Aorta (tissue), 5 donors: Measurements from ENCODE around the gene ASCC1. TPM values are rescaled to one million over a fixed set of nuclear protein-coding genes. Genes with fewer than 3 reads are reported as not detected.
"Not testable (repeated sequence)": the region's sequence is repeated elsewhere in the genome, so short reads cannot be mapped to it uniquely, and the experiment has no call there.

Source experiments
- ATAC-seq: fragments of 200-7000 bp; cut with Tn5 transposase; one replicate; pipeline ENCODE4 v1.9.1; 2022; ENCODE audit warnings: moderate library complexity; ENCODE audit not compliant: low FRiP score
- DNase-seq, 2 donors: peaks; one replicate each; pipeline ENCODE4 v3.0.0-alpha.2; 2020
- H3K27ac ChIP-seq, 2 donors: one replicate each; pipeline ENCODE4 v1.5.1; 2013; ENCODE audit warnings: low read length in 2 of 2, mild to moderate bottlenecking in 2 of 2, moderate library complexity in 2 of 2, control low read depth in 1 of 2, inconsistent platforms in 1 of 2, low read depth in 1 of 2
- H3K27me3 ChIP-seq, 2 donors: one replicate each; pipeline ENCODE4 v1.6.1; 2013; ENCODE audit warnings: control low read depth in 1 of 2, low read length in 1 of 2, mild to moderate bottlenecking in 1 of 2, moderate library complexity in 1 of 2; ENCODE audit not compliant: insufficient read depth in 2 of 2, control insufficient read depth in 1 of 2
- H3K36me3 ChIP-seq, 2 donors: one replicate each; pipeline ENCODE4 v1.6.1; 2013; ENCODE audit warnings: control low read depth in 1 of 2, low read length in 1 of 2, mild to moderate bottlenecking in 1 of 2; ENCODE audit not compliant: insufficient read depth in 2 of 2, control insufficient read depth in 1 of 2
- H3K4me1 ChIP-seq, 2 donors: one replicate each; pipeline ENCODE4 v1.6.1; 2013; ENCODE audit warnings: low read length in 2 of 2, control low read depth in 1 of 2, mild to moderate bottlenecking in 1 of 2, moderate library complexity in 1 of 2; ENCODE audit not compliant: insufficient read depth in 2 of 2, control insufficient read depth in 1 of 2
- H3K4me3 ChIP-seq, 2 donors: one replicate each; pipeline ENCODE4 v1.5.1; 2013; ENCODE audit warnings: low read length in 2 of 2, control low read depth in 1 of 2, mild to moderate bottlenecking in 1 of 2
- H3K9me3 ChIP-seq: one replicate; pipeline ENCODE4 v1.6.1; 2013; ENCODE audit warnings: mild to moderate bottlenecking, low read length; ENCODE audit not compliant: control insufficient read depth
- WGBS, 2 donors: extraction: QIAGEN DNeasy Blood & Tissue Kit; methylation state at CpG; one replicate each; pipeline ENCODE4 v1.1.7; 2013; 5-methylcytosine and 5-hydroxymethylcytosine counted together
- intact Hi-C, 2 donors: fragments of 100-400 bp; cut with DNase I; formaldehyde crosslinking; loops; one replicate each; pipeline versions ENCODE4 v1.14.2 to v1.15.0; 2022
- polyA plus RNA-seq, 2 donors: library from polyadenylated mRNA; stranded (reverse); fragments of 200-250 nt; gene quantifications; one replicate each; pipeline ENCODE4 v1.2.3, GENCODE V29; 2013
- total RNA-seq, 2 donors: library from RNA; stranded (reverse); fragmentation: NEBNext Ultra II Directional; extraction: Animal tissue kit (Norgen Biotek cat#: 25700); gene quantifications; one replicate each; pipeline ENCODE4 v1.2.1, GENCODE V29; 2021
- donor health status: healthy with polysubstance abuse.
- donor health status: Bipolar disorder and iron deficiency.
- donor health status: DM: no; HTN: no; CAD: no.
- donor health status: DM: no; HTN: no; CAD: no.
- donor health status: DM: yes; HTN: yes; CAD: no.

ASCC1 gene
- total and polyA plus RNA-seq, 4 donors = 19.7 to 32.3 (median 22.8) TPM

GRCh38 chr10:72252972-72253371 is 36.9 kb upstream of the ASCC1 start:
- Histone ChIP-seq H3K4me3 (no peak overlapping the region), H3K27me3 (no peaks in the 10 kb centered on the region), H3K4me1 (peaks cover 3% of the 10 kb centered on the region in 2 donors), H3K9me3 (no peaks in the 10 kb centered on the region), H3K27ac (no peak overlapping the region), H3K36me3 (no peaks in the 10 kb centered on the region)
- 81 to 89% methylated on average over 3 of the region's 3 CpGs for WGBS, 2 donors
- DNase-seq (no peak), ATAC-seq (no peak)
- intact Hi-C loops = no loop called here

GRCh38 chr10:72251635-72252034 is 35.6 kb upstream of the ASCC1 start:
- ATAC-seq = no peak
- Histone ChIP-seq H3K36me3 (no peaks in the 10 kb centered on the region), H3K4me3 (no peak overlapping the region), H3K27me3 (no peaks in the 10 kb centered on the region), H3K4me1 (peaks cover 3 to 7% of the 10 kb centered on the region in 2 donors), H3K9me3 (no peaks in the 10 kb centered on the region), H3K27ac (no peak overlapping the region)
- 92 to 94% methylated on average over 6 of the region's 6 CpGs for WGBS, 2 donors
- no peak for DNase-seq
- intact Hi-C loops = no loop called here

DNA sequence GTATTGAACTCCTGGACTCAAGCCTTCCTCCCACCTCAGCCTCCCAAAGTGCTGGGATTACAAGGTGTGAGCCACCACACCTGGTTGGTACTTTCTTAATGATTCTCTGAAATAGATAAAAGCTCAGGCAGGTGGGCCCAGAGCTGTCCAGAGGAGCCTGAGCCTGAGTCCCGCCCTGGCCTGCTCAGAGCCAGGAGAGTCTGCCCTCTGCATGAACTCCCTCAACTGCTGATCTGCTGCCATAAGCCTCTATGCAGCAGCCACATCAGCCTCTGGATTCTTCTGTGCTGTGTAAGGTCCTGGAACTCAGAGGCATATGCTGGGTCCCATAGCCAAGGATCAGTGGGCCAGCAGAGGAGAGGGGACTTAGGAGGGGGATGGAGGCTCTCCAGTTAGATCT is 34.6 kb upstream of the ASCC1 start:
- H3K9me3 ChIP-seq = no peaks in the 10 kb centered on the region
- WGBS, 2 donors = 46 to 50% methylated on average over 1 of the region's 1 CpG
- DNase-seq = peak; percentile 76 to 83
- intact Hi-C loops = no loop called here
- no peaks in the 10 kb centered on the region for H3K36me3 ChIP-seq
- no peak overlapping the region for H3K4me3 ChIP-seq
- ATAC-seq = peak; percentile 66
- H3K27me3 ChIP-seq = no peaks in the 10 kb centered on the region
- H3K4me1 ChIP-seq = peaks cover 2 to 4% of the 10 kb centered on the region in 2 donors
- no peak overlapping the region for H3K27ac ChIP-seq

DNA sequence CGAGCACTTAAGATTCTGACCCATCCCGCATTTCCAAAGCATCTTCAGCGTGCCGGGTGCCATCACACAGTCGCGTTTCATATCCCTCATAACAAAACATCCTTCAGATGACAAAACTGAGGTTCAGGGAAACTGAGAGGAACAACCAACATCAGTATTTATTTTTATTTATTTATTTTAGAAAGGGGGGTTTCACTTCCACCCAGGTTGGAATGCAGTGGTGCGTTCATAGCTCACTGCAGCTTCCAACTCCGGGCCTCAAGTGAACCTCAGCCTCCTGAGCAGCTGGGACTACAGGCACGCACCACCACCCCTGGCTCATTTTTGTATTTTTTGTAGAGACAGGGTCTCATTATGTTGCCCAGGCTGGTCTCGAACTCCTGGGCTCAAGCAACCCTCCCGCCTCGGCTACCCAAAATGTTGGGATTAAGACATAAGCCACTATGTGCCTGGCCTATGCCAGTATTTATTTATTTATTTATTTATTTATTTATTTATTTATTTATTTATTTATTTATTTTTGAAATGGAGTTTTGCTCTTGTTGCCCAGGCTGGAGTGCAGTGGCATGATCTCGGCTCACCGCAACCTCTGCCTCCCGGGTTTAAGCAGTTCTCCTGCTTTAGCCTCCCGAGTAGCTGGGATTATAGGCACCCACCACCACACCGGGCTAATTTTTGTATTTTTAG is 33.2 kb upstream of the ASCC1 start:
- H3K27me3 ChIP-seq, intact Hi-C loops, H3K4me3 ChIP-seq, H3K4me1 ChIP-seq, DNase-seq, H3K9me3 ChIP-seq, H3K36me3 ChIP-seq, ATAC-seq: not testable (repeated sequence)
- H3K27ac ChIP-seq = peak overlapping the region; percentile 68 to 92
- 86 to 89% methylated on average over 17 of the region's 17 CpGs for WGBS, 2 donors

- DNase-seq (peak; percentile 86 to 92), ATAC-seq (peak; percentile 90)
- no peaks in the 10 kb centered on the region for H3K36me3 ChIP-seq
- intact Hi-C loops = no loop called here
- no peaks in the 10 kb centered on the region for H3K27me3 ChIP-seq
- WGBS, 2 donors = 3% methylated on average over 10 of the region's 10 CpGs
- no peak overlapping the region for H3K4me3 ChIP-seq
- peaks cover 7 to 10% of the 10 kb centered on the region in 2 donors for H3K4me1 ChIP-seq
- H3K9me3 ChIP-seq = no peaks in the 10 kb centered on the region
- H3K27ac ChIP-seq = peak overlapping the region; percentile 68 to 92
These were observed 32.5 kb upstream of the ASCC1 start for GRCh38 chr10:72248468-72249151.

GRCh38 chr10:72245949-72246525 is 30.0 kb upstream of the ASCC1 start:
- ATAC-seq (no peak), DNase-seq (peak in 1 of 2 donors; percentile 12)
- Histone ChIP-seq H3K27me3 (no peaks in the 10 kb centered on the region), H3K4me1 (peaks cover 10% of the 10 kb centered on the region in 2 donors), H3K9me3 (no peaks in the 10 kb centered on the region), H3K36me3 (no peaks in the 10 kb centered on the region), H3K4me3 (no peak overlapping the region), H3K27ac (peak overlapping the region; percentile 48 to 69)
- WGBS, 2 donors = 3 to 8% methylated on average over 3 of the region's 3 CpGs
- intact Hi-C loops = no loop called here

GRCh38 chr10:72244573-72245038 is 28.5 kb upstream of the ASCC1 start:
- peak overlapping the region; percentile 58 to 94 for H3K27ac ChIP-seq
- intact Hi-C loops = no loop called here
- no peaks in the 10 kb centered on the region for H3K36me3 ChIP-seq
- no peaks in the 10 kb centered on the region for H3K27me3 ChIP-seq
- peak in 1 of 2 donors; percentile 3 for DNase-seq
- no peaks in the 10 kb centered on the region for H3K9me3 ChIP-seq
- WGBS, 2 donors = 28 to 38% methylated on average over 5 of the region's 5 CpGs
- peaks cover 10% of the 10 kb centered on the region in 2 donors for H3K4me1 ChIP-seq
- no peak for ATAC-seq
- H3K4me3 ChIP-seq = no peak overlapping the region

DNA sequence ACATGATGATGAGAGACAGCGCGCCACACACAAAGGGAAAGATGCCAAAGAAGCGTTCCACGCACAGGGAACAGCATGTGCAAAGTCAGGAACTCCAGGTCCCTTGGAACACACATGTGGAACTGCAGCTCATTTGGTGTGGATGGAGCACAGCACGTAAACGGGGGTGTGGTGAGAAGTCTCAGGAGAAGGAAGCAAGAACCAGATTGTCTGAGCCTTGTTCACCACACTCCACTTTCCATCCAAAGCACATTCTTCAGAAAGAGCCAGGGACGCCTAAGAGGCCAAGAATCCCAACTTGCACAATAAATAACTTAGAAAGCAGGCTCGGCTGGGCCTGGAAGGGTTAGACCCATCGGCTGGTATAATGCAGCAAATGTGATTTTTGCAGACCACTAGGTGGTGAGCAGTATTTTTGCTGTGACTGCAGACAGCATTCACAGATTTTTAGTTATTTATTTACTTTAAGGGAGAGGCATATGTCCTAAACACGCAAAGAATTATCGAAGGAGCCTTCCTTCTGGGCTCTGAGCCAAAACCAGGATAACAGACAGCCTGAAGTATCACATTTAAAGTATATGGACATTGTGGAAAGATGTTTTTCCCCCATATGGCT is 27.9 kb upstream of the ASCC1 start:
- H3K4me3 ChIP-seq = no peak overlapping the region
- DNase-seq (peak in 1 of 2 donors; percentile 63), ATAC-seq (peak; percentile 69)
- H3K27ac ChIP-seq = peak overlapping the region; percentile 8 to 94
- H3K27me3 ChIP-seq = no peaks in the 10 kb centered on the region
- H3K36me3 ChIP-seq = no peaks in the 10 kb centered on the region
- peaks cover 10% of the 10 kb centered on the region in 2 donors for H3K4me1 ChIP-seq
- WGBS, 2 donors = 32 to 33% methylated on average over 11 of the region's 11 CpGs
- H3K9me3 ChIP-seq = no peaks in the 10 kb centered on the region
- intact Hi-C loops = no loop called here
